Measurements from ENCODE around the gene CACNA2D2. TPM values are rescaled to one million over a fixed set of nuclear protein-coding genes. Genes with fewer than 3 reads are reported as not detected.

The CACNA2D2 gene
- total RNA-seq, 1 experiment from 2014 or later, result not detected

DNA sequence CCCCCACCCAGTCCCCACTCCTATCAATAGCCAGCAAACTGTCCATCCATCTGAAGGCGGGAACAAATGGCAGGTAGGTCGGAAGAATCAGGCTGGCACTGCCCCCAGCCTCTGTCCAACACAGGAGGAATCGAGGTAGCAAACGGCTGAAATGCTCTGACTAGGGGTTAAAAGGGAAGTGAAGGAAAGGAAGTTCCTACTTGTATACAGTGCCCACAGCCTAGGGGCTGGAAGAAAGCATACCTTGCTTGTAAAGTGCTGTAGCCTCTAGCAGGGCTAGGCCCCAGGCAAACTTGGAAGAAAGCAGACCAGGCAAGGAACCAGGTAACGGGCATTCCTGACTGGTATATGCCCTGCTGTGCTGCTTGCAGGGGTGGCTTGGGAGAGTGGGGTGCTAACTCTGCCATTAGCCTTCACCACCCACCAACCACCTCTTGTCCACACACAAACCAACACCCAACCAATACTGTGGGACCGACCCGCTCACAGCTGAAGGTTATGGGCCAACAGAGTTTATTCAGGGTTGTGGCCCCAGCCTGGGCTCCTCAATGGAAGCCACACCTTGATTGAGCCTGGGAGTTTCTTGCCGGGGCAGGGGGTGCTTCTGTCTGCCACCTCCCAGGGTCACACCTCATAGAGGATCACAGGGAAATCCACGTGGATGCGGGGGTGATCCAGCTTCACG lies 177.8 kb downstream of the CACNA2D2 start:
- H4K20me1 ChIP-seq (ENCODE audit: insufficient read depth), result no peaks in the 10 kb centered on the region; the same call in 1 of the 2 replicates
- ChIA-PET POLR2A (ENCODE audit: unreplicated experiment) (no interaction called here), CTCF (interaction anchor here (1.6 kb wide), 1 partner anchor 22 kb away, joined by 4 read pairs; the partner anchor contains the start of gene HYAL1)
- BruUV-seq (replicated peaks), result no TSS peak
- H3K4me3 ChIP-seq, result no peak overlapping the region
- no peak for TF ChIP-seq EZH2 (IDR thresholded peaks at IDR 0.05; ENCODE audit: low read depth)
- TF ChIP-seq, protein P1, sequence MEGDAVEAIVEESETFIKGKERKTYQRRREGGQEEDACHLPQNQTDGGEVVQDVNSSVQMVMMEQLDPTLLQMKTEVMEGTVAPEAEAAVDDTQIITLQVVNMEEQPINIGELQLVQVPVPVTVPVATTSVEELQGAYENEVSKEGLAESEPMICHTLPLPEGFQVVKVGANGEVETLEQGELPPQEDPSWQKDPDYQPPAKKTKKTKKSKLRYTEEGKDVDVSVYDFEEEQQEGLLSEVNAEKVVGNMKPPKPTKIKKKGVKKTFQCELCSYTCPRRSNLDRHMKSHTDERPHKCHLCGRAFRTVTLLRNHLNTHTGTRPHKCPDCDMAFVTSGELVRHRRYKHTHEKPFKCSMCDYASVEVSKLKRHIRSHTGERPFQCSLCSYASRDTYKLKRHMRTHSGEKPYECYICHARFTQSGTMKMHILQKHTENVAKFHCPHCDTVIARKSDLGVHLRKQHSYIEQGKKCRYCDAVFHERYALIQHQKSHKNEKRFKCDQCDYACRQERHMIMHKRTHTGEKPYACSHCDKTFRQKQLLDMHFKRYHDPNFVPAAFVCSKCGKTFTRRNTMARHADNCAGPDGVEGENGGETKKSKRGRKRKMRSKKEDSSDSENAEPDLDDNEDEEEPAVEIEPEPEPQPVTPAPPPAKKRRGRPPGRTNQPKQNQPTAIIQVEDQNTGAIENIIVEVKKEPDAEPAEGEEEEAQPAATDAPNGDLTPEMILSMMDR (conservative IDR thresholded peaks at IDR 0.05), result no peak
- H3K27me3 ChIP-seq (ENCODE audit: insufficient read depth, low read depth), result no peaks in the 10 kb centered on the region
- no peaks in the 10 kb centered on the region for H3K9me3 ChIP-seq (ENCODE audit: insufficient read depth, low read depth)
- no peak overlapping the region for H3K27ac ChIP-seq
- DNase-seq, result no peak
- H3K36me3 ChIP-seq (ENCODE audit: low read depth), result no peaks in the 10 kb centered on the region
- peaks cover 21% of the 10 kb centered on the region for H3F3A ChIP-seq (ENCODE audit: insufficient read depth, low read depth)
- intact Hi-C loops (cut with micrococcal nuclease; ENCODE audit: unreplicated experiment), result no loop called here
- H3K4me1 ChIP-seq (replicated peaks; ENCODE audit: insufficient read depth), result peaks cover 3% of the 10 kb centered on the region; the same call in 1 of the 2 replicates
- H3K9me2 ChIP-seq (ENCODE audit: insufficient read depth), result no peaks in the 10 kb centered on the region
- H3K4me2 ChIP-seq, result no peak overlapping the region
- H3K79me2 ChIP-seq (ENCODE audit: low read depth), result peaks cover 19% of the 10 kb centered on the region
- H2AFZ ChIP-seq, result no peak overlapping the region

DNA sequence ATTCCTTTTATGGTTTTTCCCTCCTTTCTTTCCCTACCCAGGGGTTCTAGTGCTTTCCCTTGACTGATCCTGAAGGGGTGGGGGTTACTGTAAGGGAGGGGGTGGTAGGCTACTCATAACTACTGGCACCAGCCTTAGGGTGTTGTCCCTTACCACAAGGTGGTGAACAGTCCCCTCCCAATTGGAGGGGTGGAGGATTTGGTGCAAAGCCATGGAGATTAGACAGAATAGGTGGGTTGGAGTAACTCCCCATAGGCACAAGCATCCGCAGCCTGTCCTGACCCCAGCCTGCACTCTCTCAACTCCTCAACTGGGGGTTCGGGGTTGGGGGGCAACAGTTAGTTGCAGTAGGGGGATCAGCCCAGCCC lies 178.3 kb downstream of the CACNA2D2 start:
- Histone ChIP-seq H3K79me2 (ENCODE audit: low read depth) (peaks cover 24% of the 10 kb centered on the region), H4K20me1 (ENCODE audit: insufficient read depth) (peaks cover 3% of the 10 kb centered on the region; the same call in 1 of the 2 replicates), H3K9me3 (ENCODE audit: insufficient read depth, low read depth) (no peaks in the 10 kb centered on the region), H3K27ac (no peak overlapping the region), H3K4me3 (no peak overlapping the region), H3K36me3 (ENCODE audit: low read depth) (no peaks in the 10 kb centered on the region), H3K27me3 (ENCODE audit: insufficient read depth, low read depth) (no peaks in the 10 kb centered on the region), H3K9me2 (ENCODE audit: insufficient read depth) (no peaks in the 10 kb centered on the region), H3K4me1 (replicated peaks; ENCODE audit: insufficient read depth) (peaks cover 7% of the 10 kb centered on the region), H2AFZ (no peak overlapping the region), H3K4me2 (no peak overlapping the region), H3F3A (ENCODE audit: insufficient read depth, low read depth) (peaks cover 21% of the 10 kb centered on the region)
- TF ChIP-seq, protein P1 (conservative IDR thresholded peaks at IDR 0.05), result no peak
- no peak for TF ChIP-seq EZH2 (IDR thresholded peaks at IDR 0.05; ENCODE audit: low read depth)
- no TSS peak for BruUV-seq (replicated peaks)
- POLR2A ChIA-PET (ENCODE audit: unreplicated experiment), result no interaction called here
- CTCF ChIA-PET, result interaction anchor here (1.6 kb wide), 1 partner anchor 22 kb away, joined by 4 read pairs; the partner anchor contains the start of gene HYAL1
- no peak for DNase-seq
- intact Hi-C loops (cut with micrococcal nuclease; ENCODE audit: unreplicated experiment), result no loop called here

DNA sequence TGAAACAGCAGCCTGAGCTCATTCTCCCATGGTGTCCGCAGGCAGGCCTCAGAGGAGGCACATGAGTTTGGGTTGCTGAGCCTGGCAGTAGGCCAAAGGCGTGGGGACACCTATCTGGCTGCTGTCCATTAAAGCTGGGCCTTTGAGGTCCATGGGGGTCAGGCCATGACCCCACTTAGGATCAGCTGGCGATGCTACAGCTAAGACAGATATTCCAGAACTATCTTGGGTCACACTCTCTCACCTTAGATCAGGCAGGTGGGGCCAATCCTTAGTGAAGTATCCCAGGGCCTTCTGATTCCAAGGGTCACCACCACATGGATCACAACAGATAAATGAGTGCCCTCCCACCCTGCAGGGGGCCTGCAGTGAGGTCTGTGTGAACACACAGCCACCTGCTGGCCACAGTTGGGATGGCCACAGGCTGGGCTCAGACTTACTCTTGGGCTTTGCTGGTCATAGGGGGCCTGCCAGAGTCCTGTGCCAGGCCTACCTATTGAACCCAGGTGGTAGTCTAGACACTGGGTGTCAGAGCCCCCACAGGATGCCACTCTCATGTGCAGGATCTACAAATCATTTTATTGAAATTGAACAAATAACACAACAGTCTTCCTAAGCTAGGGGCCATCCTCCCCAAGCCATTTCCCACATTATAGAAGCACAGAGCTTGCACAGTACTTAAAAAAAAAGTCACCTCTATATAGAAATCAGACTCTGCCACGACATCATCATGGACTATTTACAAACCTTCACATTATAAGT lies 178.9 kb downstream of the CACNA2D2 start:
- H3K36me3 ChIP-seq (ENCODE audit: low read depth), result peaks cover 1% of the 10 kb centered on the region; the same call in 1 of the 2 replicates
- intact Hi-C loops (cut with micrococcal nuclease; ENCODE audit: unreplicated experiment), result loop anchor here (1.0 kb wide), 3 partner anchors 50 to 97 kb away; no protein-coding TSS in a partner anchor

More for the DNA sequence above, 178.9 kb downstream of the CACNA2D2 start:
- no peak overlapping the region for H2AFZ ChIP-seq
- no peaks in the 10 kb centered on the region for H3K9me2 ChIP-seq (ENCODE audit: insufficient read depth)
- peaks cover 4% of the 10 kb centered on the region; the same call in 1 of the 2 replicates for H4K20me1 ChIP-seq (ENCODE audit: insufficient read depth)
- POLR2A ChIA-PET (ENCODE audit: unreplicated experiment), result interaction anchor here (0.5 to 0.6 kb wide), 2 partner anchors 11 to 48 kb away, joined by 5 to 12 read pairs; no protein-coding TSS in a partner anchor
- TF ChIP-seq EZH2 (IDR thresholded peaks at IDR 0.05; ENCODE audit: low read depth), result no peak
- TF ChIP-seq, protein P1 (conservative IDR thresholded peaks at IDR 0.05), result peak; percentile 88
- CTCF ChIA-PET, result interaction anchor here (0.5 to 1.6 kb wide), 4 partner anchors 21 to 98 kb away, joined by 3 to 10 read pairs (median 4); partner anchors contain the start of gene HYAL1
- H3K27ac ChIP-seq, result no peak overlapping the region
- no peak overlapping the region for H3K4me3 ChIP-seq
- no peak overlapping the region for H3K4me2 ChIP-seq
- H3F3A ChIP-seq (ENCODE audit: insufficient read depth, low read depth), result peaks cover 15% of the 10 kb centered on the region
- BruUV-seq (replicated peaks), result no TSS peak
- H3K79me2 ChIP-seq (ENCODE audit: low read depth), result peaks cover 30% of the 10 kb centered on the region
- peak; percentile 45 to 68 for DNase-seq
- H3K4me1 ChIP-seq (replicated peaks; ENCODE audit: insufficient read depth), result peaks cover 10% of the 10 kb centered on the region
- no peaks in the 10 kb centered on the region for H3K9me3 ChIP-seq (ENCODE audit: insufficient read depth, low read depth)
- H3K27me3 ChIP-seq (ENCODE audit: insufficient read depth, low read depth), result no peaks in the 10 kb centered on the region

Measured in PC-9 (cell line).